Measurements from ENCODE around the gene RAB42.
"Not testable (repeated sequence)": the region's sequence is repeated elsewhere in the genome, so short reads cannot be mapped to it uniquely, and the experiment has no call there.

Gene RAB42

GRCh38 chr1:28586585-28587391 is 5.3 kb upstream of the RAB42 start:
- DNase-seq, result not testable (repeated sequence)

DNA sequence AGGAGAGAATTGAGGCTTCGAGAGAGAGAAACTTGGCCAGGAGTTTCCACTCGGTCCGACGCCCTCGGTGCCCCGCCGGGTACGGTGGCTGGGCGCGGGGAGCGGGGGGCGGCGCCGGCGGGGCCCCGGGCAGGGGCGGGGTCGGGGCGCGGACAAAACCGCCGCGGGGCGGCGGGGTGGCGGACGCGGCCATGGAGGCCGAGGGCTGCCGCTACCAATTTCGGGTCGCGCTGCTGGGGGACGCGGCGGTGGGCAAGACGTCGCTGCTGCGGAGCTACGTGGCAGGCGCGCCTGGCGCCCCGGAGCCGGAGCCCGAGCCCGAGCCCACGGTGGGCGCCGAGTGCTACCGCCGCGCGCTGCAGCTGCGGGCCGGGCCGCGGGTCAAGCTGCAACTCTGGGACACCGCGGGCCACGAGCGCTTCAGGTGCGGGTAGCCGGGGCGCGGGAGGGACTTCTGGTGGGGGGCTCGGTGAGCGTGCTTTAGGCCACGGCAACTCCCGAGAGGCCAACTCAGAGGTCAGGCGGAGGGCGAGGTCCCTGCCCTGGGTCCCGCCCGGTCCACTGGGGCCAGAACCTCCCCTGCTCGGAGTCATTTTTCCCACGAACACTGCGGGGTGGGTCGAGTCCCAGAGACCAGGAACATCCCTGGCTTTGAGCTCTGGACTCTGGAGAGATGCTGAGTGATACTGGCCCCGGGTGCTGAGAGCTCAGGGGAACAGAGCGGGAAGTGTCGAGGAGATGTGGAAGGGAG is 431 bp downstream of the RAB42 start:
- peak; percentile 8 for DNase-seq

DNA sequence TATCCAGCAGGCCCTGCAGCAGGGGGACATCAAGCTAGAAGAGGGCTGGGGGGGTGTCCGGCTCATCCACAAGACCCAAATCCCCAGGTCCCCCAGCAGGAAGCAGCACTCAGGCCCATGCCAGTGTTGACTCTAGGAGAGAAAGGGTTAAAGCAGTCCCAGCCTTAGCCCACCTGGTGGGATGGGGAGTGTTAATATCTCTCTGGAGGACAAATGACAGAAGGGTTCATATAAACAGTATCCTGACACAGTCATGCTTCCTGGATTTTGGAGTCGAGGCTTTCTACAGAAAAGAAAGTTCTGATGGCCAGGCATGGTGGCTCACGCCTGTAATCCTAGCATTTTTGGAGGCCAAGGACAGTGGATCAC is 1.9 kb downstream of the RAB42 start:
- DNase-seq, result not testable (repeated sequence)

DNA sequence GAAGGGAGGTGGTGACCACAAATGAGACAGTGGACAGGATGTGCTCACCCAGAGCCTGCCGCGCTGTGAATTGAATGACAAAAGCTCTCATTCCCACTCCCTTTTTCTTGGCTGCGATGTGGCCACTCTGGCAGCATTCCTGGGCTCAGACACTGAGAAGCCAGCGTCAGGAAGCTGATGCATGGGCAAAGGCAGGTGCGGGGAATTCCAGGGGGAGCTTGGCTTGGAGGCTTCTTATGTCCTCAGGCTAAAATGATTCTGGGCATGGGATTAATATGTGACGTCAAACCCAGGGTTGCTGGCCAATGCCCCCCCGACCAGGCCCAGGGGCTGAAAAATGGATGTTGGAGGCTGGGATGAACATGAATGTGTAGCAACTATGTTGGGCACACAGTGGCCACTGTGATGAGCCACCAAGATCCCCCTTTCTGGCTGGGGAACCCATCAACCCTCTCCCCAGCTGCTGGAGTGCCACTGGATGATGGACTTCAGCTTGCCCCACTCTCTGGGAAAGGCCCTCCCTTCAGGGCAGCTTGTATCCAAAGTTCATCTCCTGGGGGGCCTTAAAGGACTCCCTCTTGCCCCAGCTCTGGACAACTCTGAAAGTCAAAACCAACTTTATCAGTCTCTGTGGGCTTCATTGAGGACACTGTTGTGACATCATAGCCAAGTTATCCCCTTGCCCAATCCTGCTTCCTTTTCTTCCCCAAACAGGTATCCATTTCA is 2.8 kb downstream of the RAB42 start:
- not testable (repeated sequence) for DNase-seq

GRCh38 chr1:28595412-28596191 is 3.5 kb downstream of the RAB42 start:
- no peak for DNase-seq

DNA sequence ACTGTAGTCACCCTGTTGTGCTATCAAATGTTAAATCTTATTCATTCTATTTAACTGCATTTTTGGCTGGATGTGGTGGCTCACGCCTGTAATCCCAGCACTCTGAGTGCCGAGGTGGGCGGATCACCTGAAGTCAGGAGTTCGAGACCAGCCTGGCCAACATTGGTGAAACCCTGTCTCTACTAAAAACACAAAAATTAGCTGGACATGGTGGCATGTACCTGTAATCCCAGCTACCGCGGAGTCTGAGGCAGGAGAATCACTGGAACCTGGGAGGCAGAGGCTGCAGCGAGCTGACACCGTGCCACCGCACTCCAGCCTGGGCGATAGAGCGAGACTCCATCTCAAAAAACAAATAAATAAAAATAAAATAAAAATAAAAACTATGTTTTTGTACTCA is 4.2 kb downstream of the RAB42 start:
- DNase-seq, result not testable (repeated sequence)

DNA sequence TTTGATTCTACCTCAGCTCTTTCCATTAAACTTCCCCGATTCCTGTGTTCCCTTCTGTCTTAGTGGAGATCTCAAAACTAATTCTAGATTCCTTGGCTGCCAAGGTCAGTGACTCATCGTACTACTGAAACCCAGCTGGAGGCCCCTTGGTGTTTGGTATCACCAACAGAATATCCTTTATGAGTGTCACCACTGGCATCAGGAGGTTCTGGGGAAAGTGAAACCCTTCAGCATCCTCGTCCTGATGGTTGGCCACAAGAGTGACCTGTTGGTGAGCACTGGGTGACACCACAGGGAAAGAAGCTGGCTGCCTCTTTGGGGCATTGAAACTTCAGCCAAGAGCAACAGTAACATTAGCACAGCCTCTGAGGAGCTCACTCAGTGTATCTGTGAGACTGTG is 9.6 kb downstream of the RAB42 start:
- DNase-seq, result no peak

DNA sequence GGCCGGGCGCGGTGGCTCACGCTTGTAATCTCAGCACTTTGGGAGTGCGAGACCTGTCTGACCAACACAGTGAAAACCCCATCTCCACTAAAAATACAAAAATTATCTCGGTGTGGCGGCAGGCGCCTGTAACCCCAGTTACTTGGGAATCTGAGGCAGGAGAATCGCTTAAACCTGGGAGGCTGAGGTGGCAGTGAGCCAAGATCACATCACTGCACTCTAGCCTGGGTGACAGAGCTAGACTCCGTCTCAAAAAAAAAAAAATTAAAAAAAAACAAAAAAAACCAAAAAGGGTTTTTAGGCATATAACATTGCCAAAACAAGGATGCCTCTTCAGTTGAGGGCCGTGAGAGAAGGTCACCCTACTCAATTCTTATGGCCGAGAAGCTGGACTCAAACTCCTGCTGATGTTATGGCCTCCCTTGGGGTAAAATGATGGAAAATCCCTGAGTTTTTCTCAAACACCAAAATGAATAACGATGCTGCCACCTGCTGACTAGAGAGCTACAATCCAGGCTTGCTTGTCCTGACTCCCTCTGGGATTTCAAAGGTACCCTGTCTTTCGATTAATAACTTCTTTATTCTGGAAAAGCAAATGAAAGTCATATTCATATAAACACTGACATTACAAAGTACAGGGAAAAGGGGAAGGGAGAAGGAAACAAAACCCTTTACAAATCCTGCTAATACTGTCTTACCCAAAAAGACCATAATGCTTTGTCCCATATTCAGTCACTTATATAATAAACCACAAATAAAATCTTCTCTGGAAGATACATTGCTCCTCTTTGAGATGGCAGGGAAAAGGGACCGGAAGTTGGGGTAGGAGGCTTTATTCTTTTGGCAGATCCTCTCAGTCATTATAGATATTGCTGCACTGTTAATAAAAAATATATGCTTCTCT is 10.7 kb downstream of the RAB42 start:
- DNase-seq, result peak; percentile 8

DNA sequence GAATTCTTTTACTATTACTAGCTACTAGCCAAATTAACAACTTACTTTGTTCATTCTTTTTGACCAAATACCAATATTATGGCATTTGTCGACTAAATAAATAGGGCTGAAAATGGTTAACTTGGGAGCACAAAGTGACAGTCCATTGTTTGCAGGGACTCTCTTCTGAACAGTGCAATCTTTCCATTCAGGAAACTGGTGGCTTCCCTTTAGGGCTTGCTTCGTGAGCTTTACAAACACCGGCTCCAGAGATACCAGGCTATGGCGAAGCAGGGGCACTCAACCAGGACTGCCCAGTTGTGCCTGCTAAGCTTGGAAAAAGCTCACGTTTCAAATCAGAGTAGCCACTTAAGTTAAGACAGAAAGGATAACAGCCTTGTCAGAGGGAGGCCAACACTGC is 12.3 kb downstream of the RAB42 start:
- no peak for DNase-seq

GRCh38 chr1:28604962-28605361 is 12.9 kb downstream of the RAB42 start:
- DNase-seq, result no peak

GRCh38 chr1:28606771-28607170 is 14.7 kb downstream of the RAB42 start:
- DNase-seq, result no peak

DNA sequence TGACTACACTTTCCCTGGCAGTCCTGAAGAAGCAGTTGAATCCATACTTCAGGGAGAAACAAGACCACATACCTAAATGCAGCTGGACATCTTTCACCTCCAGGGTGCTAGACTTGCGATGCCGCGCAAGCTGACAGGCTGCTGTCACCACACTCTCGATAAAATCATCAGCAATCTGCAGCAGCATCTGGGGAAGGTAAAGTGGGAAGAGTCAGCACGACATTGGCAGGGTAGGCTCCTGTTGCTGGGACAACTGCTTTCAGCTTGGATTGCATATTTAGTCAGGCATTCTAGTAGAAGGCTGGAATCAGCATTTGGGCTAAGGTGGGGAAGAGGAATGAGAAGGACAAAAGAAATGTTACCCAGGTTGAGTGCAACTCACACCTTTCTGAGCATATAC is 21.1 kb downstream of the RAB42 start:
- no peak for DNase-seq

DNA sequence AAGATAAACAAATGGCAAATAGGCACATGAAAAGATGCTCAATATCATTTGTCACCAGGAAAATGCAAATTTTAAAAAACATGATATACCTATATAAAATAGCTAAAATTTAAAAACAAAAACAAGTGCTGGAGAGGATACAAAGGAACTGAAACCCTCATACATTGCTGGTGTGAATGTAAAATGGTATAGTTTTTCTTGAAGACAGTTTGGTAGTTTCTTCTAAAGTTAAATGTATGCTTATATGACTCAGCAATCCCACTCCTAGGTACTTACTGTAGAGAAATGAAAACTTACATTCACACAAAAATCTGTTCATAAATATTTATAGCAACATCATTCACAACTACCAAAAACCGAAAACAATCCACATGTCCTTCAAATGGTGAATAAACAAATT is 39.6 kb downstream of the RAB42 start:
- DNase-seq, result no peak

- DNase-seq, result no peak
Observed at GRCh38 chr1:28632560-28632959, 40.5 kb downstream of the RAB42 start.

- DNase-seq, result peak; percentile 12
Observed at GRCh38 chr1:28640766-28641165, 48.7 kb downstream of the RAB42 start.

- no peak for DNase-seq
Observed at GRCh38 chr1:28642056-28642846, 50.2 kb downstream of the RAB42 start.

DNA sequence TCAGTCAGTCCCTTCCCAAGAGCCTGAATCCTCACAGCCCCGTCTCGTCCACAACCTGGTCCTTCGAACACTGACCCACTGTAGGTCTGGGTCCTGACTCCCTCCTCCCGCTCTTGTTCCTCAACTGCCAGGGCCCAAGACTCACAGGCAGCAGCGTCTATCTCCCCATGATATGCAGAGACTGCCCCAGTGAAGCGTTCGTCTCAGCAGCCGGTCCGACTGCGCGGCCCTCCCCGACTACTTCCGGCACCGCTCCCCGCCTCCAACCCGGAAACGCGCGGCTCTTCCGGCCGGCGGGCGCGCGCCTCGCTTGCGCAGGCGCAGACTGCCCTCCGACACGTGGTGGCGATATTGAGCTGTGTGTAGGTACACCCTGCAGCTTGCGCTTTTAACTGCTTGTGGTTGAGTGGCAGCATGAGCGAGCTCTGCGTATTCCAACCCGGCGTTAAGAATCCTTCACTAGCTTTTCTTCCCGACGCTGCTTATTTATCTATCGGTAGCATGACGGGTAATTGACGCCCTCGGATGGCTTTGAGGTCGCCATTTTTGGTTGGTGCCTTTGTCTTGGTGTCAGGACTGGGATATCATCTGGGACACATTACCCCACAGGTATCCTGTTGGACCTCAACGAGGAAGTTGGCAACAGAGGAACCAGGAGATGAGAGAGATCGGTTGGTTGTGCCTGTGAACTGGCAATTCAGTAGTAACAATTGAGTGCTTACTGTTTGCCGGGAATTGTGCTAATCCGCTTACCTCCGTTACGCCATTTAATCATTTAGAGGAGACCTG is 51.0 kb downstream of the RAB42 start, which contains the start of gene TAF12:
Gene TAF12 (minus strand): TSS at position 221 of the 789 bp plus-strand sequence. CDS start 20,986 bp downstream, outside the sequence.
- DNase-seq, result peak; percentile 89

GRCh38 chr1:28644494-28644893 is 52.4 kb downstream of the RAB42 start:
- DNase-seq, result no peak

Measured in T-helper 9 cell (primary cell).